Keratinocyte (primary cell): Measurements from ENCODE around the gene CLEC2D.

Experiments used
- EZH2 ChIP-seq: IDR thresholded peaks from one replicate; pipeline ENCODE4 v1.6.1; 2012; ENCODE audit warnings: inconsistent platforms, mild to moderate bottlenecking, low read length, moderate library complexity
- TF ChIP-seq, protein P1 (sequence below), 3 experiments: IDR thresholded peaks in 1 of 3; conservative IDR thresholded peaks in 1 of 3; optimal IDR thresholded peaks in 1 of 3; 2 replicates in 2 of 3; 3 replicates in 1 of 3; pipeline versions ENCODE3 to v1.5.1; 2011; ENCODE audit warnings: low read length in 3 of 3, mild to moderate bottlenecking in 3 of 3, moderate library complexity in 2 of 3, control low read depth in 1 of 3, inconsistent platforms in 1 of 3; ENCODE audit not compliant: insufficient read depth in 2 of 3; ENCODE audit errors: extremely low read depth in 1 of 3

DNA sequence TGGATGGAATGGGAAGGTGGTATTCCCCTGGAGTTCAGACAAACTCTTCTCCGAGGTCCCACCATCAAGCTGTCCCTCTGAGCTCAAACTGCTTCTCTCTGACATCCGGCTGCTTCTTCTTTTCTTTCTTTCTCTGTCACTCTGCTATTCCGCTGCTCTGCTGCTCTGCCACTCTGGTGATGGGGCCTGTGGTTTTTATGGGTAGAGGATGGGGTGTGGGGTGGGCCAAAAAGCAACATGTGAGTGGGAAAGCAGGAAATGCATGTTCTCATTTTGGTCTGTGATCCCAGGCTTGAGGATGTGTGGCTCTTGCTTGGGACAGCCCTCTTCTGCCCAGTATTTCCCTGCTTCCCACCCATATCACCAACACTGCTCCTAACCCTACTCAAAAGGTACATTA lies 32.7 kb downstream of the CLEC2D start:
- TF ChIP-seq, protein P1, sequence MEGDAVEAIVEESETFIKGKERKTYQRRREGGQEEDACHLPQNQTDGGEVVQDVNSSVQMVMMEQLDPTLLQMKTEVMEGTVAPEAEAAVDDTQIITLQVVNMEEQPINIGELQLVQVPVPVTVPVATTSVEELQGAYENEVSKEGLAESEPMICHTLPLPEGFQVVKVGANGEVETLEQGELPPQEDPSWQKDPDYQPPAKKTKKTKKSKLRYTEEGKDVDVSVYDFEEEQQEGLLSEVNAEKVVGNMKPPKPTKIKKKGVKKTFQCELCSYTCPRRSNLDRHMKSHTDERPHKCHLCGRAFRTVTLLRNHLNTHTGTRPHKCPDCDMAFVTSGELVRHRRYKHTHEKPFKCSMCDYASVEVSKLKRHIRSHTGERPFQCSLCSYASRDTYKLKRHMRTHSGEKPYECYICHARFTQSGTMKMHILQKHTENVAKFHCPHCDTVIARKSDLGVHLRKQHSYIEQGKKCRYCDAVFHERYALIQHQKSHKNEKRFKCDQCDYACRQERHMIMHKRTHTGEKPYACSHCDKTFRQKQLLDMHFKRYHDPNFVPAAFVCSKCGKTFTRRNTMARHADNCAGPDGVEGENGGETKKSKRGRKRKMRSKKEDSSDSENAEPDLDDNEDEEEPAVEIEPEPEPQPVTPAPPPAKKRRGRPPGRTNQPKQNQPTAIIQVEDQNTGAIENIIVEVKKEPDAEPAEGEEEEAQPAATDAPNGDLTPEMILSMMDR (optimal IDR thresholded peaks at IDR 0.05 in 1 of 3, IDR thresholded peaks at IDR 0.05 in 1 of 3, conservative IDR thresholded peaks at IDR 0.05 in 1 of 3; ENCODE audit: extremely low read depth in 1 of 3, insufficient read depth in 2 of 3, low read length in 3 of 3): no peak
- no peak for TF ChIP-seq EZH2
